ENCODE results near the gene TM4SF1. TPM values are rescaled to one million over a fixed set of nuclear protein-coding genes. Genes with fewer than 3 reads are reported as not detected.
A peak's percentile ranks its signal among the peaks of the same experiment; 100 is the strongest.
"Not testable (repeated sequence)": the region's sequence is repeated elsewhere in the genome, so short reads cannot be mapped to it uniquely, and the experiment has no call there.

Gene TM4SF1
- total RNA-seq, 1 experiment from 2014 or later: 535 TPM

DNA sequence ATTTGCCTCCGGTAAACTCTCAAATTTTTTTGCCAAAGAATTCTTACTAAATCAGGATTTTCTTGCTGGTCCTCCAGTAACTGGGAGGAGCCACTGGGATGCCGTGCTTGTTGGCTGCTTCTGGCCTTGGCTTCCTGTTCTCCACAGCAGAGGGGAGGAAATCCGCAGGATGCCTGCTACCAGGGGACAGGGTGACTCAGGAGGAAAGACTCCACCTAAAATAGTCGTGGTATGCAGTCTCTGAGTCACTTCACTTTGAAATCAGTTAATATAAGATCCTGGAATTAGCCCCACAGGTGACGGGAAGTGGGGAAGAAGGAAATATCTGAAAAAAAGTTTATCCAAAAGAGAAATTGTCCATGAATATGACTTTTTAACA is 37.5 kb downstream of the TM4SF1 start:
- BruUV-seq (replicated peaks): no TSS peak
- peak overlapping the region; percentile 55 for H3K4me3 ChIP-seq (ENCODE audit: low read length)
- intact Hi-C loops (cut with micrococcal nuclease): loop anchor here (1.0 to 2.0 kb wide), 3 partner anchors 27 to 47 kb away; no protein-coding TSS in a partner anchor
- H3K9me3 ChIP-seq (ENCODE audit: low read length): no peaks in the 10 kb centered on the region
- no peaks in the 10 kb centered on the region for H3K36me3 ChIP-seq (ENCODE audit: low read depth, low read length)
- H3K9me2 ChIP-seq (replicated peaks; ENCODE audit: low read length): no peaks in the 10 kb centered on the region
- no peaks in the 10 kb centered on the region for H4K20me1 ChIP-seq (ENCODE audit: low read length)
- no peaks in the 10 kb centered on the region for H3K27me3 ChIP-seq (ENCODE audit: low read length)
- peaks cover 50% of the 10 kb centered on the region for H3K4me1 ChIP-seq (ENCODE audit: insufficient read depth, low read length)
- no peak for TF ChIP-seq EZH2phosphoT487 (IDR thresholded peaks at IDR 0.05; ENCODE audit: borderline replicate concordance, low read length)
- TF ChIP-seq, protein P1, sequence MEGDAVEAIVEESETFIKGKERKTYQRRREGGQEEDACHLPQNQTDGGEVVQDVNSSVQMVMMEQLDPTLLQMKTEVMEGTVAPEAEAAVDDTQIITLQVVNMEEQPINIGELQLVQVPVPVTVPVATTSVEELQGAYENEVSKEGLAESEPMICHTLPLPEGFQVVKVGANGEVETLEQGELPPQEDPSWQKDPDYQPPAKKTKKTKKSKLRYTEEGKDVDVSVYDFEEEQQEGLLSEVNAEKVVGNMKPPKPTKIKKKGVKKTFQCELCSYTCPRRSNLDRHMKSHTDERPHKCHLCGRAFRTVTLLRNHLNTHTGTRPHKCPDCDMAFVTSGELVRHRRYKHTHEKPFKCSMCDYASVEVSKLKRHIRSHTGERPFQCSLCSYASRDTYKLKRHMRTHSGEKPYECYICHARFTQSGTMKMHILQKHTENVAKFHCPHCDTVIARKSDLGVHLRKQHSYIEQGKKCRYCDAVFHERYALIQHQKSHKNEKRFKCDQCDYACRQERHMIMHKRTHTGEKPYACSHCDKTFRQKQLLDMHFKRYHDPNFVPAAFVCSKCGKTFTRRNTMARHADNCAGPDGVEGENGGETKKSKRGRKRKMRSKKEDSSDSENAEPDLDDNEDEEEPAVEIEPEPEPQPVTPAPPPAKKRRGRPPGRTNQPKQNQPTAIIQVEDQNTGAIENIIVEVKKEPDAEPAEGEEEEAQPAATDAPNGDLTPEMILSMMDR (conservative IDR thresholded peaks at IDR 0.05; ENCODE audit: low read depth, low read length): no peak
- TF ChIP-seq EZH2 (IDR thresholded peaks at IDR 0.05; ENCODE audit: low read length, unreplicated experiment): no peak
- H3K9ac ChIP-seq (ENCODE audit: low read length): peak overlapping the region; percentile 83
- peak overlapping the region; percentile 96 for H3K27ac ChIP-seq (ENCODE audit: low read length)
- POLR2A ChIA-PET (ENCODE audit: unreplicated experiment): interaction anchor here (0.5 to 1.2 kb wide), 5 partner anchors 27 to 59 kb away, joined by 3 to 5 read pairs (median 4); partner anchors contain the start of gene TM4SF1
- ATAC-seq: peak; percentile 90
- H2AFZ ChIP-seq (ENCODE audit: low read length): no peak overlapping the region
- H3F3A ChIP-seq (ENCODE audit: low read length, unreplicated experiment): peaks cover 10% of the 10 kb centered on the region
- CTCF ChIA-PET: interaction anchor here (0.7 kb wide), 2 partner anchors 39 to 63 kb away, joined by 3 read pairs; no protein-coding TSS in a partner anchor
- H3K4me2 ChIP-seq (ENCODE audit: low read length): peak overlapping the region; percentile 85
- H3K79me2 ChIP-seq (ENCODE audit: low read length): no peaks in the 10 kb centered on the region
- peak; percentile 99 for DNase-seq

DNA sequence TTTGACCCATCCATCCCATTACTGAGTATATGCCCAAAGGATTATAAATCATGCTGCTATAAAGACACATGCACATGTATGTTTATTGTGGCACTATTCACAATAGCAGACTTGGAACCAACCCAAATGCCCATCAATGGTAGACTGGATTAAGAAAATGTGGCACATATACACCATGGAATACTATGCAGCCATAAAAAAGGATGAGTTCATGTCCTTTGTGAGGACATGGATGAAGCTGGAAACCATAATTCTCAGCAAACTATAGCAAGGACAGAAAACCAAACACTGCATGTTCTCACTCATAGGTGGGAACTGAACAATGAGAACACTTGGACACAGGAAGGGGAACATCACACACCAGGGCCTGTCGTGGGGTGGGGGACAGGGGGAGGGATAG is 40.0 kb downstream of the TM4SF1 start:
- ATAC-seq; H2AFZ ChIP-seq (ENCODE audit: low read length); H3K9ac ChIP-seq (ENCODE audit: low read length); POLR2A ChIA-PET (ENCODE audit: unreplicated experiment); H3K9me2 ChIP-seq (replicated peaks; ENCODE audit: low read length); intact Hi-C loops (cut with micrococcal nuclease); H3K36me3 ChIP-seq (ENCODE audit: low read depth, low read length); H3K79me2 ChIP-seq (ENCODE audit: low read length); H4K20me1 ChIP-seq (ENCODE audit: low read length); H3K27me3 ChIP-seq (ENCODE audit: low read length); H3K4me2 ChIP-seq (ENCODE audit: low read length); CTCF ChIA-PET; DNase-seq; BruUV-seq (replicated peaks); H3K4me3 ChIP-seq (ENCODE audit: low read length); H3F3A ChIP-seq (ENCODE audit: low read length, unreplicated experiment); H3K27ac ChIP-seq (ENCODE audit: low read length); H3K9me3 ChIP-seq (ENCODE audit: low read length): not testable (repeated sequence)
- H3K4me1 ChIP-seq (ENCODE audit: insufficient read depth, low read length): peaks cover 55% of the 10 kb centered on the region

DNA sequence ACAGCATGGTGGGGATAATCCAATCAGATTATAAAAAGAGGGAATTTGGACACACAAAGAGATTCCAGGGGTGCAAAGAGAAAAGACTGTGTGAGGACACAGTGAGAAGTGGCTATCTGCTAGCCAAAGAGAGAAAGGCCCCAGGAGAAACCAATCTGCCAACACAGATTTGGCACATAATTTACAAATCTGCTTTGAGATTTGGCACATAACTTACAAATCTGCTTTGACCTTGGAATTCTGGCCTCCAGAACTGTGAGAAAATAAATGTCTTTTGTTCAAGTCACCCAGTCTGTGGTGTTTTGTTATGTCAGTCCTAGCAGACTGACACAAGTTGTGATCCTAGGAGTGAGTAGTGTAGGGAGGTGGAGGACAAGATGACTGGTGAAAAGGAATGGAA is 40.5 kb downstream of the TM4SF1 start:
- no peaks in the 10 kb centered on the region for H3K9me3 ChIP-seq (ENCODE audit: low read length)
- no peak for TF ChIP-seq EZH2 (IDR thresholded peaks at IDR 0.05; ENCODE audit: low read length, unreplicated experiment)
- TF ChIP-seq, protein P1 (conservative IDR thresholded peaks at IDR 0.05; ENCODE audit: low read depth, low read length): no peak
- TF ChIP-seq EZH2phosphoT487 (IDR thresholded peaks at IDR 0.05; ENCODE audit: borderline replicate concordance, low read length): no peak
- peaks cover 52% of the 10 kb centered on the region for H3K4me1 ChIP-seq (ENCODE audit: insufficient read depth, low read length)
- ChIA-PET CTCF (no interaction called here), POLR2A (ENCODE audit: unreplicated experiment) (no interaction called here)
- H3K27ac ChIP-seq (ENCODE audit: low read length): no peak overlapping the region
- no peak overlapping the region for H3K4me3 ChIP-seq (ENCODE audit: low read length)
- no peak overlapping the region for H3K4me2 ChIP-seq (ENCODE audit: low read length)
- H3K9me2 ChIP-seq (replicated peaks; ENCODE audit: low read length): no peaks in the 10 kb centered on the region
- intact Hi-C loops (cut with micrococcal nuclease): no loop called here
- BruUV-seq (replicated peaks): no TSS peak
- H3K9ac ChIP-seq (ENCODE audit: low read length): no peak overlapping the region
- no peaks in the 10 kb centered on the region for H3K79me2 ChIP-seq (ENCODE audit: low read length)
- H4K20me1 ChIP-seq (ENCODE audit: low read length): no peaks in the 10 kb centered on the region
- ATAC-seq (no peak), DNase-seq (no peak)
- peaks cover 10% of the 10 kb centered on the region for H3F3A ChIP-seq (ENCODE audit: low read length, unreplicated experiment)
- no peaks in the 10 kb centered on the region for H3K27me3 ChIP-seq (ENCODE audit: low read length)
- H3K36me3 ChIP-seq (ENCODE audit: low read depth, low read length): no peaks in the 10 kb centered on the region
- H2AFZ ChIP-seq (ENCODE audit: low read length): no peak overlapping the region

Measured in PC-3 (cell line).